Hematopoietic multipotent progenitor cell treated with erythropoietin and hydrocortisone succinate and interleukin-3 and kit ligand, for 4 days (in vitro differentiated cells): Measurements from ENCODE around the gene AGAP2.
"Not testable (repeated sequence)": the region's sequence is repeated elsewhere in the genome, so short reads cannot be mapped to it uniquely, and the experiment has no call there.

Source experiments
- DNase-seq: peaks from one replicate; pipeline ENCODE4 v3.0.0-alpha.2; 2015

Gene AGAP2

DNA sequence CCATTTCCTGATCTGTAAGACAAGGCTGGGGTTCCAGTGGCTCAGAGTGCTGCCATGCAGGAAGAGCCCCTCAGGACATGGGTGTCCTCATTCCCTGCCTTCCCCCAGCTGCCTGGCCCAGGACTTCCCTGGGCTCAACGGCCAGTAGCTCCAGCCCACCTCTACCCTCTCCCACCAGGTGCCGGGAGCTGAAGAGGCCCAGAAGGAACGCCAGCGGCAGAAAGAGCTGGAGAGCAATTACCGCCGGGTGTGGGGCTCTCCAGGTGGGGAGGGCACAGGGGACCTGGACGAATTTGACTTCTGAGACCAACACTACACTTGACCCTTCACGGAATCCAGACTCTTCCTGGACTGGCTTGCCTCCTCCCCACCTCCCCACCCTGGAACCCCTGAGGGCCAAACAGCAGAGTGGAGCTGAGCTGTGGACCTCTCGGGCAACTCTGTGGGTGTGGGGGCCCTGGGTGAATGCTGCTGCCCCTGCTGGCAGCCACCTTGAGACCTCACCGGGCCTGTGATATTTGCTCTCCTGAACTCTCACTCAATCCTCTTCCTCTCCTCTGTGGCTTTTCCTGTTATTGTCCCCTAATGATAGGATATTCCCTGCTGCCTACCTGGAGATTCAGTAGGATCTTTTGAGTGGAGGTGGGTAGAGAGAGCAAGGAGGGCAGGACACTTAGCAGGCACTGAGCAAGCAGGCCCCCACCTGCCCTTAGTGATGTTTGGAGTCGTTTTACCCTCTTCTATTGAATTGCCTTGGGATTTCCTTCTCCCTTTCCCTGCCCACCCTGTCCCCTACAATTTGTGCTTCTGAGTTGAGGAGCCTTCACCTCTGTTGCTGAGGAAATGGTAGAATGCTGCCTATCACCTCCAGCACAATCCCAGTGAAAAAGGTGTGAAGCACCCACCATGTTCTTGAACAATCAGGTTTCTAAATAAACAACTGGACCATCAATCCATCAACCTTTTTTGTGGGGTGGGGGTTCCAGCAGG lies 17.6 kb downstream of the AGAP2 start:
- DNase-seq, result no peak

DNA sequence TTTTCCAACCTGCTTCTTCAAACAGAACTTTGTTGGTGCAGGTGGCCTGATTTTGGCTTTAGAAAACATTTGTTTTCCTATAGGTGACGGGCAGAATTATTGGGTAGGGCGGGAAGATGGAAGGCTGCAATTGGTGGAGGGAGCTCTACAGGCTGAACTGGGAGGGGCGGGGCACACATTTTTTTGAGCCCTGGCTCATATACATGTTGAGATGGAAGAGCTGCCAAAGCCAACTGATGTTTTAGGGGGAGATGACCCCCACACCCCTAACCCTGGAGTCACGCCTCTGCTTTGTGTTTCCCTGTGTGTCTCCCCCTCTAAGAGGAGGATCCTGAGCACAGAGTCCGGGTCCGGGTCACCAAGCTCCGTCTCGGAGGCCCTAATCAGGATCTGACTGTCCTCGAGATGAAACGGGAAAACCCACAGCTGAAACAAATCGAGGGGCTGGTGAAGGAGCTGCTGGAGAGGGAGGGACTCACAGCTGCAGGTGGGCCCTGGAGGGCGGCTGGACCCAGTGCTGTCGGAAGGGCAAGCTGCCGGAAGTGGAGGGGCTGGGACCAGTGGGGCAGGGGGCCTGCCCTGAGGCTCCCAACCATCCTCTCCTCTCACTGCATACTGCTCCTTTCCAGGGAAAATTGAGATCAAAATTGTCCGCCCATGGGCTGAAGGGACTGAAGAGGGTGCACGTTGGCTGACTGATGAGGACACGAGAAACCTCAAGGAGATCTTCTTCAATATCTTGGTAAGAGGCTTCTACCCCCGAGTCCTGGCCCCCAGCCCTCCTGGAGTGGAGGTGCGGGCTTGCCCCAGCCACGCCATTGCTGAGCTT lies 18.6 kb downstream of the AGAP2 start:
- DNase-seq, result no peak

DNA sequence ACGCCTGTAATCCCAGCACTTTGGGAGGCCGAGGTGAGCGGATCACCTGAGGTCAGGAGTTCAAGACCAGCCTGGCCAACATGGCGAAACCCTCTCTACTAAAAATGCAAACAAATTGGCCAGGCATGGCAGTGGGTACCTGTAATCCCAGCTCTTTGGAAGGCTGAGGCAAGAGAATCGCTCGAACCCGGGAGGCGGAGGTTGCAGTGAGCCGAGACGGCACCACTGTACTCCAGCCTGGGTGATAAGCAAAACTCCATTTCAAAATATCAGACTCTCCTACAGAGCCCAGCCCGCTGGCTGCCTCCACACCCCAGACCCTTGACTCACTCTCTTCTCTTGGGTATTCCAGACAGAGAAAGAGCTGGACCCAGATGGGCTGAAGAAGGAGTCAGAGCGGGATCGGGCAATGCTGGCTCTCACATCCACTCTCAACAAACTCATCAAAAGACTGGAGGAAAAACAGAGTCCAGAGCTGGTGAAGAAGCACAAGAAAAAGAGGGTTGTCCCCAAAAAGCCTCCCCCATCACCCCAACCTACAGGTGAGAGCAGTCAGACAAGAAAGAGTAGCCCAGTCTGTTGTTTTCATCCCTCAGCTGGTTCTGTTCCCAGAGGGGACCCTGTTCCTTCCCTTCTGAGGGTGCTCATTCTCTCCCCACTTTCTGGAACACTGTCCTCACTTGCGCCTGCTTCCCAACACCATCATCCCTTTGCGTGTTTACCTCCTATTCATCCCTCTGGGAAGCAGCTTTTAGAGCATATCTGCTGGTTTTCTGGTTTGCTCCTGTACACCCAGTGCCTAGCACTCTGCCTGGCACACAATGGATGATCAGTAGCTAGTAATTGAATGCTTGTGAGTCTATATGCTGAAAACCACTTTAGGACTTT lies 19.7 kb downstream of the AGAP2 start:
- no peak for DNase-seq

DNA sequence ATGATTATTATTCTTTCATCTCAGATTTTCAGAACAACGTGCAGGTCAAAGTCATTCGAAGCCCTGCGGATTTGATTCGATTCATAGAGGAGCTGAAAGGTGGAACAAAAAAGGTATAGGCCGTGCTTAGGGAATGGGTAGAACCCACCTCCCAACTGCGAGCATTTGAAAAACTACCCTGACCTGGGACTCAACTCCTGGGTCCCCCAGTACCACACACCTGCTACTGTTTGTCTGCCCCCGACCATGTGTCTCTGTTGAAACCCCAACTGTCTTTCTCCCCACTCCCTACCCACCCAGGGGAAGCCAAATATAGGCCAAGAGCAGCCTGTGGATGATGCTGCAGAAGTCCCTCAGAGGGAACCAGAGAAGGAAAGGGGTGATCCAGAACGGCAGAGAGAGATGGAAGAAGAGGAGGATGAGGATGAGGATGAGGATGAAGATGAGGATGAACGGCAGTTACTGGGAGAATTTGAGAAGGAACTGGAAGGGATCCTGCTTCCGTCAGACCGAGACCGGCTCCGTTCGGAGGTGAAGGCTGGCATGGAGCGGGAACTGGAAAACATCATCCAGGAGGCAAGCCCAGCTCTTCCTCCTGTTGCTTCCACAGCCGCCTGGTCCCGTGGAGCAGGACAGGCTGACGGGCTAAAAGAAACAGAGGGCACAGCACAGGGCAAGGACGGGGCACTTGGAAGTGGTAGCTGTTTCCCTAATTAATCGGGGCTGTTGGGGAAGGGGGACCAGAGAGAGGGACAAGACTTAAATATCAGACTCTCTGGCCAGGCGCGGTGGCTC lies 20.5 kb downstream of the AGAP2 start:
- DNase-seq, result no peak

DNA sequence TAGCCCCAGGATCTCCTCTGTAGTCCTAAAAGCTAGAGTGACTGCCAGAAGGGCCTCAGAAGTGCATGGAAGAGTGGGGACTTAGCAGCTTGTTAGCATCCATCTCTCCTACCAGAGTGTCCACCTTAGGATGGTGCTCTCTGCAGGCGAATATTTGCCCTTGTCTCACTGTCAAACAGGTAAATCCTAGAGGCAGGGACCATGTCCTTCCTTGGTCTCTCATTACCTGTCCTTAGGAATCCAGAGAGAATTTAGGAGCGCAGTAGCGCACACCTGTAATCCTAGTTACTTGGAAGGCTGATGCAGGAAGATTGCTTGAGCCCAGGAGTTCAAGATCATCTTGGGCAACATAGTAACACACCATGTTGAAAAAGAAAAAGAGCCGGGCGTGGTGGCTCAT lies 21.4 kb downstream of the AGAP2 start:
- no peak for DNase-seq

DNA sequence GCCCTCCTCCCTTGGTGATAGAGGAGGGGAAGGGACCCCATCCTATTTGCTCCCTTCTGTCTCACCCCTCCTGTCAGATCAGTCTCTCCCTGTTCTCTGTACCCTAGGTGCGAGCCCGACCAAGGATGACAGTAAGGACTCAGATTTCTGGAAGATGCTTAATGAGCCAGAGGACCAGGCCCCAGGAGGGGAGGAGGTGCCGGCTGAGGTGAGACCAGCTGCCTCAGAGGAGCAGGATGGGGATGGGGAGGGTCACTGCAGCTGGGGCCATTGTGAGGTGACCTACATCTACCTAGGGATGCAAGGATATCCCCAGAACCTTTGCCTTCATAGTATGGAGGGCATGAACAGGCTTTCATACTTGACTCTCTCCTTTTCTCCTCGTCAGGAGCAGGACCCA lies 22.2 kb downstream of the AGAP2 start:
- DNase-seq, result no peak

DNA sequence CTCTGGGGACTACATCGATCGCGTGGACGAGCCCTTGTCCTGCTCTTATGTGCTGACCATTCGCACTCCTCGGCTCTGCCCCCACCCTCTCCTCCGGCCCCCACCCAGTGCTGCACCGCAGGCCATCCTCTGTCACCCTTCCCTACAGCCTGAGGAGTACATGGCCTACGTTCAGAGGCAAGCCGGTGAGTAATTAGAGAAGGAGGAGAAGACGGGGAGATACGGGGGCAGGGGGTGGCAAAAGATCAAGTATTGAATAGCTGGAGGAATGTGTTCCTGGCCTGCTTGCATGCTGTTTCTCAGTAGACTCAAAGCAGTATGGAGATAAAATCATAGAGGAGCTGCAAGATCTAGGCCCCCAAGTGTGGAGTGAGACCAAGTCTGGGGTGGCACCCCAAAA lies 22.8 kb downstream of the AGAP2 start:
- DNase-seq, result no peak

DNA sequence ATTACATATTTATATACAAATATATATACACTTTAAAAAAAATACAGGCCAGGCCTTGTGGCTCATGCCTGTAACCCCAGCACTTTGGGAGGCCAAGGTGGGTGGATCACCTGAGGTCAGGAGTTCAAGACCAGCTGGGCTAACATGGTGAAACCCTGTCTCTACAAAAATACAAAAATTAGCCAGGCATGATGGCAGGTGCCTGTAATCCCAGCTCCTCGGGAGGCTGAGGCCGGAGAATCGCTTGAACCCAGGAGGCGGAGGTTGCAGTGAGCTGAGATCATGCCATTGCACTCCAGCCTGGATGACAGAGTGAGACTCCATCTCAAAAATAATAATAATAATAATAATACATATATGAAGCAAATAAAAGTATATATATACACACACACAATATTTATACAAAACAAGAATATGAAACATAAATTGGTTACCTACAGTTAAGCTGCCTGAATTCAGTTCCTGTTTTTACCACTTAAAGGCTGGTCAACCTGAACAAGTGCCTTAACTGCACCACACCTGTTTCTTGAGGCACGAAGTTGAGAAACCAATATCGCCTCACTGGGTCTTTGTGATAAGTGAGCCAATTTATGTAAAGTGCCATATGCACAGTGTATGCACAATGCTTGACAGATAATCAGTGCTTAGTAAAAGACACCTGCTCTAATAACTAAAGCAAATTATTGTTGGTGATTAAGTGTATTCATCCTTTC lies 23.4 kb downstream of the AGAP2 start:
- not testable (repeated sequence) for DNase-seq

DNA sequence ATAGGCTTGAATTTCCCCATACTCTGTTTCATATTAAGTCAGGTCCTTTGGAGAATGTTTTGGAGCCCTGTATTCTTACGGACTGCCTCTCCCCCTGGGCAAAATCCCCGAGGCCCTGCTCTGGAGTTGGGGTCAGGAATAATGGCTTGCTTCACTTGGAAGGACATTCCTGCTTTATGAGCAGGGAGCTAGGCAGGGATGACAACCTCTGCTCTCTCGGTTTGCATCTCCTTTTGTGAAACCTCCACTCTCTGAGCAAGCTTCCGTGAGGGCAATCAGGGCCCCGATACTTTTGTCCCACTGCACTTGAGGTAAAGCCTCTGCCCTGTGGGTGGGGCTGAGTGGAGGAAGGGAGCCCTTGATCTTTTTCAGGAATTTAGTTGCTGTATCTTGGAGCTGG lies 25.3 kb downstream of the AGAP2 start:
- DNase-seq, result no peak

DNA sequence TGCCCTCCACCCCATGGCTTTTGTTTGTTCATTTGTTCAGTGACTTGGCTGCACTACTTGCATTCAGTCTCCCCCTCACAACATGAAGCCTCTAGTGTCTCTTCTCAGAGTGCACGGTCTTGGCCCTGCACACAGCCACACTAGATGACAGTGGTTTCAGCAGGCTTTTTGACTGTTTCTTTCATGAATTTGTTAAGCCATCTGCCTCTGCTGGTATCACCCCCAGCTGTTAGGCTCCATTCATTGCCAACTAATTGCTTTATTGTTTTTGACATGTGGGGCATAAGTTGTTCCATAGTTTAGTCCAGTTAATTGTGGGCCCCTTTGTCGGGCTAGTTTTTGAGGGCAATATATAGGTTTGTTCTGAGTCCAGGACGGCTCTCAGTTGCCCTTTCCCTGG lies 25.8 kb downstream of the AGAP2 start:
- DNase-seq, result no peak

DNA sequence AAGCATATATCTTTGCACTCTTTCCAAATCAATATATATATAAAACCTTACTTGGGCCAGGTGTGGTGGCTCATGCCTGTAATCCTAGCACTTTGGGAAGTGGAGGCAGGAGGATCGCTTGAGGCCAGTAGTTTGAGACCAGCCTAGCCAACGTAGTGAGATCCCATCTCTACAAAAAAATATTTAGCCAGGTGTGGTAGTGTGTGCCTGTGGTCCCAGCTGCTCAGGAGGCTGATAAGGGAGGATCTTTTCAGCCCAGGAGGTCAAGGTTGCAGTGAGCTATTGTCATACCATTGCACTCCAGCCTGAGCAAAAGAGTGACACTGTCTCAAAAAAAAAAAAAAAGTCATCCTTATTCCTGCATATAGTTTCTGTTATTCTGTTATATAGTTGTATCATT lies 30.2 kb downstream of the AGAP2 start:
- DNase-seq, result no peak

DNA sequence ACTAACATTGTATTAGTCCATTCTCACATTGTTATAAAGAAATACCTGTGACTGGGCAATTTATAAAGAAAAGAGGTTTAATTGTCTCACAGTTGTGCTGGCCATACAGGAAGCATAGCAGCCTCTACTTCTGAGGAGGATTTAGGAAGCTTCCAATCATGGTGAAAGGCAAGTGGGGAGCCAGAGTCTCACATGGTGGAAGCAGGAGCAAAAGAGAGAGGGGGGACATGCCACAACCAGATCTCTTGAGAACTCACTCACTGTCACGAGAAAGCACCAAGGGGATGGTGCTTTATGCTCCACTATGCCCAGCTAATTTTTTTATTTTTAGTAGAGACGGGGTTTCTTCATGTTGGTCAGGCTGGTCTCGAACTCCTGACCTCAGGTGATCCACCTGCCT lies 31.3 kb downstream of the AGAP2 start:
- no peak for DNase-seq

DNA sequence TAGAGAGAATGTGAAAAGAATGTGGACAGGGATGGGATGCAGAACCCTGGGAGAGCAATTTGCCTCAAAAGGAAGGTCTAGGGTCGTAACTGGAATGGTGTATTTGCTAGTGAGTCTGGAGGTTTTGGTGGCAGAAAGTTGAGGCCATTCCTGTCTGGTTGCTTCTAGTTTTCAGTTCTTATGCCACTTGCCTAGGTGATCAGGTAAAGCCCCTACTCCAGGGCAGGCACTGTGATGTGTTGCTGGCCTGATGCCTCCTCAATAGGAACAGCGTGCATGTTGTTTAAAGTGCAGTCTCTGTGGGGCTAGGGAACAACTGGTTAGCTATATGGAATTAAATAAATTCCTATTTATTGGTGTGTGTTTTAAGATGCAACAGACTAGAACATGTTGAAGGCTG lies 38.2 kb downstream of the AGAP2 start:
- DNase-seq, result no peak

DNA sequence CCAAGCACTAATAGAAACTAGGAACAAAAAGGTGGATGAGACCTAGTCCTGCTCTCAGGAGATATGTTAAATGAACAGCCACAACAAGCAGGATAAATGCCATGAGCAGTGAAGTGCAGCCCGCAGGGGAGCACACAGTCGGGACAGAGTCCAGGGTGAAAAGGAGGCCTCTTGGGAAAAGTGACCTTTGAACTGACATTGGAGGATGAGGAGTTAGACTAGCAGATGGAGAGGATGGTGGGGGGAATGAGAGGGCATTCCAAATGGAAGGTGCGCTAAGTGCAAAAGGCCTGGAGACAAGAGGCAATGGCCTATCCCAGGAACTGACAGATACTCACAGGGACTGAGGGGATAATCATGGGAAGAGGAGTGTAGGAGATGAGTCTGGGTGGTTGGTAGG lies 40.1 kb downstream of the AGAP2 start:
- DNase-seq, result no peak

DNA sequence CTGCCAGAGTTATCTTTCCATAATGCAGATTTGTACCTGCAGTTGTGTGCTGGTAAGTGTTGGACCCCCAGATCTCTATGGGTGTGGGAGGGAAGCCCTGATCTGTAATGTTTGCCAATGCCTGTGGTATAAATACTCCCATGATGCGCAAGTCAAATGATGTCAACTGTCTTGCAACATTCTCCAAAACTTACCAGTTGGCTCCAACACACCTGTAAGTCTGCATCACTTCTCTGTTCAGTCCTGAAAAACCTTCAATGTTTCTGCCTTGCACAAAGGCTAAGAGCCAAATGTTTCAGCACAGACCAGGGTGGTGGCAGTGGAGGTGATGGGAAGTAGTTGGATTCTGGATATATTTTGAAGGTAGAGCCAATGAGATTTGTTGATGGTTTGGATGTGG lies 41.5 kb downstream of the AGAP2 start:
- DNase-seq, result no peak

DNA sequence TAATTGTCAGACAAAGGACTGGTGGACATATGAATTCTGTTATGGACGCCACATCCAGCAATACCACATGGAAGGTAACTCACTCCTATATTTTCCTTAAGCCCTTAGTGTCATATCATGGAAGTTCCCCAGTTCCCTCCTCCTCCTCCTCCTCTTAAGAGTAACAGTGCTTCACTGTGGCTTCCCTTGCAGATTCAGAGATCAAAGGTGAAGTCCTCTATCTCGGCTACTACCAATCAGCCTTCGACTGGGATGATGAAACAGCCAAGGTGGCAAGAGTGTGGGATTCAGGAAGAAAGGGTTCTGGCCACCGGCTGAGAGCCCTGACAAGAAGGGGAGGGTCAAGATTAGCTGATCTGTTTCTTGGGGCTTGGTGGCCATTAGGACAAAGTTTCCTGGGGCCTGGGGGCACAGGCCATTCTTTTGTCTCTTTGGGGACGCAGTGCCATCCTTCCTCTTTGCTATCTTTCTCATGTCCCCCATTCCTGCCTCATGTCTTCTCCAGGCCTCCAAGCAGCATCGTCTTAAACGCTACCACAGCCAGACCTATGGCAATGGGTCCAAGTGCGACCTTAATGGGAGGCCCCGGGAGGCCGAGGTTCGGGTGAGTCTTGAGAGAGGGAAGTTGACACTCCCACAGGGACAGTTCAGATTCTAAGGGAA lies 42.6 kb downstream of the AGAP2 start:
- no peak for DNase-seq

DNA sequence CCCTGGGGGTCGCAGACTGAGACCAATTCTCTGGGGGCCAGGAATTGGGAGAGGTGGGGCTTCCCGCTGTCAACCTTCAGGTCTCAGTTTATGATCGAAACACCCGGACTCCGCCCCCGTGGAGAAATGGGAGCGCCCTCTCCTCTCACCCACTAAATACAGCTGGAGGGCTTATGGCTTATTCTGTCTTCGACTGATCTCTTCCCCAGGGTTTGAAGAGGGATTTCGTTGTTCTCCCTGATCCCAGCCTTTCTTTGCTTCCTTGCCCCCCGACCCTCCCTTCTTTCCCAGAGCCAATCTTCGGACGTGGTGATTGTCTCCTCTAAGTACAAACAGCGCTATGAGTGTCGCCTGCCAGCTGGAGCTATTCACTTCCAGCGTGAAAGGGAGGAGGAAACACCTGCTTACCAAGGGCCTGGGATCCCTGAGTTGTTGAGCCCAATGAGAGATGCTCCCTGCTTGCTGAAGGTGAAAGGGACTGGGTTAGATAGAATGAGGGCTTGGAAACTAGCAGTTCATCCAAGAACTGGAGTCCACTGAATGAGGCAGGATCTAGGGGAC lies 44.0 kb downstream of the AGAP2 start:
- peak; percentile 43 for DNase-seq

DNA sequence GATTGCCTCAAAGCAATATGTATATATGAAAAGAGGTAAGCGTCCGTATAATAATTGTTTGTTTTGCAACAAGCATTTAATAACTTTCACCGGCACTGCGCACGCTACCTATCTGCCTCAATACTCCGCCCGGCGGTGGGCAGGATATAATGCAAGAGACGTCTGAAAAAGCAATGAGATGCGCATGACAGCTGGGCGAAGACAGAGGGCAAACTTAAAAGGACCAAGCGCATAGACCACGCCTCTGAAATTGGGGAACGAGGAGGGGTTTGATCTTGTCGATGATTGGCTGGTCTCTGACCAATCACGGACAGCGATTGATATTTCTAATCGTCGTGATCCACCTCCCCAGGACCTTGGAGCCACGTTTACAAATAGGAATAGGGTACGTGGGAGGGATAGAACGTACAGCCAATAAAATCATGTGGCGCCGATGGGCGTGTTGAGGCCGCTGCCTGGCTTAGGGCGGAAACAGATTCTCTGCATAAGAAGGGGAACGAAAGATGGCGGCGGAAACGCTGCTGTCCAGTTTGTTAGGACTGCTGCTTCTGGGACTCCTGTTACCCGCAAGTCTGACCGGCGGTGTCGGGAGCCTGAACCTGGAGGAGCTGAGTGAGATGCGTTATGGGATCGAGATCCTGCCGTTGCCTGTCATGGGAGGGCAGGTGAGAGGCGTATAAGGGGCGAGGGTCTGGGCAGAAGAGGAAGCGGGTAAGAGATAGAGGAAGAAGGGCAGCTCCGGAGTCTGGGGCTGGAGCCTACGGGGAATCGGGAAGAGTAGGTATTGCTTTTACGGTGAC lies 44.7 kb downstream of the AGAP2 start, which contains the start of gene OS9:
TSS of gene OS9 (plus strand) at position 474 of the 800 bp plus-strand sequence. CDS start at position 504, 30 bp downstream.
- DNase-seq, result peak; percentile 100

DNA sequence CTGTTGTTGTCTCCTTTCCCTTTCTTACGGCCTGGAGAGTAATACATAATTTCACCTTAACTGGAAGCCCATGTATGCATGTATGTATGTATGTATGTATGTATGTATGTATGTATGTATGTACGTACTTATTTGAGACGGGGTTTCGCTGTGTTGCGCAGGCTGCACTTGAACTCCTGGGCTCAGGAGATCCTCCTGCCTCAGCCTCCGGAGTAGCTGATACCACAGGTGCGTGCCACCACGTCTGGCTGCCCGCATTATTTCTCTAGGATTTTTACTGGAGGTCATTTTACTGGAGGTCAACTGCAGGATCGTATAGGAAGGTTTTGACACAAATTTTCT lies 45.3 kb downstream of the AGAP2 start:
- no peak for DNase-seq

DNA sequence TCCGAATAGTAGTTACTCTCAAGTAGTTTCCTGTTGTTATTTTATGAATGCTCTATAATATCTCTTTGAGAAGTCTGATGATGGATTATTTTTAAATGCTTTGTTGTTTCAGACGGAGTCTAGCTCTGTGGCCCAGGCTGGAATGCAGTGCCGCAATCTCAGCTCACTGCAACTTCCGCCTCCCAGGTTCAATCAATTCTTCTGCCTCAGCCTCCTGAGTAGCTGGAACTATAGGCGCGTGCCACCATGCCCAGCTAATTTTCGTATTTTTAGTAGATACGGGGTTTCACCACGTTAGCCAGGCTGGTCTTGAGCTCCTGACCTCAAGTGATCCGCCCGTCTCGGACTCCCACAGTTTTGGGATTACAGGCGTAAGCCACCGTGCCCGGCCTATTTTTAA lies 46.0 kb downstream of the AGAP2 start:
- no peak for DNase-seq
